A673 (cell line): Measurements from ENCODE around the gene FBN1.

Experiments
- CTCF ChIP-seq: fragments of 300-800, 200-600 bp; sonication (generic); conservative IDR thresholded peaks from 2 replicates; pipeline ENCODE4 v1.5.1; 2017; ENCODE audit warnings: low read depth, mild to moderate bottlenecking, antibody characterized with exemption, low read length, moderate library complexity, mixed read lengths
- EZH2 ChIP-seq: fragments of 200-600 bp; sonication (generic); IDR thresholded peaks from 2 replicates; pipeline ENCODE4 v1.6.1; 2017; ENCODE audit warnings: borderline replicate concordance, low read depth, mild to moderate bottlenecking, mixed read lengths, antibody characterized with exemption, low read length; ENCODE audit not compliant: poor library complexity, severe bottlenecking

GRCh38 chr15:48447058-48447457 is 198.5 kb downstream of the FBN1 start:
- TF ChIP-seq EZH2 (no peak), CTCF (no peak)
